SU-DHL-6 (cell line): ENCODE data around the gene ADCY2.

Source experiments
- EZH2phosphoT487 ChIP-seq: fragments of 200-600 bp; sonication (generic), shearing (Covaris generic); conservative IDR thresholded peaks from 2 replicates; pipeline ENCODE4 v1.6.1; 2018; ENCODE audit warnings: mild to moderate bottlenecking, antibody characterized with exemption, low read length, moderate library complexity, mixed read lengths
- TF ChIP-seq, protein P1 (sequence below): fragments of 200-600 bp; sonication (generic); IDR thresholded peaks from one replicate; pipeline ENCODE4 v1.5.1; 2017; ENCODE audit warnings: antibody characterized with exemption, mild to moderate bottlenecking, low read length, moderate library complexity; ENCODE audit not compliant: insufficient read depth, poor library complexity, severe bottlenecking

DNA sequence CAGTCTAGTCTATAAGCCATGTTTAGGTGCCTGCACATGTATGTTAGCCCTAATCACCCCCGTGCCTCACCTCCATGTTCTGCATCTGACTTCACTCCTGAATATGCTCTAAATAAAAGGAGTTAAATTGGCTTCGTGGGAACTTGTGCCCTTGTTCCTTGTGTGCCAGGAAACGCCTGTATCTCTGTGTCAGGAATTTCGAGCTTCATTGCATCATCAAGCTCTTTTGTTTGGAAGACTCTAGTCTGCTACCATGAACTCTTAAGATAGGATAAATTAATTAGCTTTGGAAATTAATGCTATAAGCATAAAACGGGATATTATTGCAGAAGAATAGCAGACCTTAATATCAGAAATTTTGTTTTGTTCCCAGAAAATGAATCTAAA, 99.2 kb downstream of the ADCY2 start:
- TF ChIP-seq, protein P1, sequence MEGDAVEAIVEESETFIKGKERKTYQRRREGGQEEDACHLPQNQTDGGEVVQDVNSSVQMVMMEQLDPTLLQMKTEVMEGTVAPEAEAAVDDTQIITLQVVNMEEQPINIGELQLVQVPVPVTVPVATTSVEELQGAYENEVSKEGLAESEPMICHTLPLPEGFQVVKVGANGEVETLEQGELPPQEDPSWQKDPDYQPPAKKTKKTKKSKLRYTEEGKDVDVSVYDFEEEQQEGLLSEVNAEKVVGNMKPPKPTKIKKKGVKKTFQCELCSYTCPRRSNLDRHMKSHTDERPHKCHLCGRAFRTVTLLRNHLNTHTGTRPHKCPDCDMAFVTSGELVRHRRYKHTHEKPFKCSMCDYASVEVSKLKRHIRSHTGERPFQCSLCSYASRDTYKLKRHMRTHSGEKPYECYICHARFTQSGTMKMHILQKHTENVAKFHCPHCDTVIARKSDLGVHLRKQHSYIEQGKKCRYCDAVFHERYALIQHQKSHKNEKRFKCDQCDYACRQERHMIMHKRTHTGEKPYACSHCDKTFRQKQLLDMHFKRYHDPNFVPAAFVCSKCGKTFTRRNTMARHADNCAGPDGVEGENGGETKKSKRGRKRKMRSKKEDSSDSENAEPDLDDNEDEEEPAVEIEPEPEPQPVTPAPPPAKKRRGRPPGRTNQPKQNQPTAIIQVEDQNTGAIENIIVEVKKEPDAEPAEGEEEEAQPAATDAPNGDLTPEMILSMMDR = no peak
- TF ChIP-seq EZH2phosphoT487 = no peak
